Prostate gland (tissue), 2 donors: Measurements from ENCODE around the gene AGK. TPM values are rescaled to one million over a fixed set of nuclear protein-coding genes. Genes with fewer than 3 reads are reported as not detected.

Source experiments
- DNase-seq: peaks from one replicate; pipeline ENCODE4 v3.0.0-alpha.2; 2019; ENCODE audit warnings: low spot score
- H3K27ac ChIP-seq, 2 donors: fragments of 200-600 bp; sonication (generic); 2 replicates each; pipeline ENCODE4 v1.5.1; 2017 to 2019
- H3K27me3 ChIP-seq: fragments of 200-600 bp; sonication (generic); replicated peaks from 2 replicates; pipeline ENCODE4 v1.5.1; 2019; ENCODE audit not compliant: insufficient read depth
- H3K36me3 ChIP-seq, 2 donors: fragments of 200-600 bp; sonication (generic); 1 replicate in 1 of 2; 2 replicates in 1 of 2; pipeline versions ENCODE4 v1.5.1 to v1.8.1; 2017 to 2019
- H3K4me1 ChIP-seq: fragments of 200-600 bp; sonication (generic); replicated peaks from 2 replicates; pipeline ENCODE4 v1.5.1; 2019
- H3K4me3 ChIP-seq, 2 donors: fragments of 200-600 bp; sonication (generic); 2 replicates each; pipeline ENCODE4 v1.5.1; 2017 to 2019
- H3K9me3 ChIP-seq: fragments of 200-600 bp; sonication (generic); 2 replicates; pipeline ENCODE4 v1.5.1; 2017
- POLR2A ChIP-seq: fragments of 450-650 bp; IDR thresholded peaks from one replicate; pipeline ENCODE4 v1.6.1; 2016; ENCODE audit warnings: antibody characterized with exemption, mild to moderate bottlenecking
- POLR2AphosphoS5 ChIP-seq: sonication (generic); formaldehyde crosslinking; IDR thresholded peaks from one replicate; pipeline ENCODE4 v1.6.1; 2017; ENCODE audit warnings: antibody characterized with exemption
- WGBS: methylation state at CpG from one replicate; pipeline ENCODE4 v1.1.5; 2018; 5-methylcytosine and 5-hydroxymethylcytosine counted together
- intact Hi-C: fragments of 100-400 bp; cut with DNase I; formaldehyde crosslinking; loops from one replicate; pipeline ENCODE4 v1.14.2; 2022
- total RNA-seq, 2 donors: library from RNA; depleted of rRNA; stranded (reverse); fragments of >200 nt; gene quantifications; one replicate each; pipeline ENCODE4 v1.1.0, GENCODE V29; 2016
- TF ChIP-seq, protein P1 (sequence below), 4 experiments: fragments of 200-600 bp in 2 of 4; fragments of 450-650 bp in 2 of 4; sonication (generic) in 2 of 4; IDR thresholded peaks; 1 replicate in 3 of 4; 2 replicates in 1 of 4; pipeline ENCODE4 v1.5.1; 2016 to 2019; ENCODE audit warnings: antibody characterized with exemption in 4 of 4, mild to moderate bottlenecking in 2 of 4, moderate library complexity in 2 of 4

Gene AGK
- total RNA-seq, 2 donors from 2014 or later, result 19.4 to 26.7 TPM

- TF ChIP-seq, protein P1, sequence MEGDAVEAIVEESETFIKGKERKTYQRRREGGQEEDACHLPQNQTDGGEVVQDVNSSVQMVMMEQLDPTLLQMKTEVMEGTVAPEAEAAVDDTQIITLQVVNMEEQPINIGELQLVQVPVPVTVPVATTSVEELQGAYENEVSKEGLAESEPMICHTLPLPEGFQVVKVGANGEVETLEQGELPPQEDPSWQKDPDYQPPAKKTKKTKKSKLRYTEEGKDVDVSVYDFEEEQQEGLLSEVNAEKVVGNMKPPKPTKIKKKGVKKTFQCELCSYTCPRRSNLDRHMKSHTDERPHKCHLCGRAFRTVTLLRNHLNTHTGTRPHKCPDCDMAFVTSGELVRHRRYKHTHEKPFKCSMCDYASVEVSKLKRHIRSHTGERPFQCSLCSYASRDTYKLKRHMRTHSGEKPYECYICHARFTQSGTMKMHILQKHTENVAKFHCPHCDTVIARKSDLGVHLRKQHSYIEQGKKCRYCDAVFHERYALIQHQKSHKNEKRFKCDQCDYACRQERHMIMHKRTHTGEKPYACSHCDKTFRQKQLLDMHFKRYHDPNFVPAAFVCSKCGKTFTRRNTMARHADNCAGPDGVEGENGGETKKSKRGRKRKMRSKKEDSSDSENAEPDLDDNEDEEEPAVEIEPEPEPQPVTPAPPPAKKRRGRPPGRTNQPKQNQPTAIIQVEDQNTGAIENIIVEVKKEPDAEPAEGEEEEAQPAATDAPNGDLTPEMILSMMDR (IDR thresholded peaks at IDR 0.05), result no peak
- no peak for TF ChIP-seq POLR2AphosphoS5
- TF ChIP-seq POLR2A, result no peak
- WGBS, result 91% methylated on average over 4 of the region's 4 CpGs
- no peaks in the 10 kb centered on the region for H3K36me3 ChIP-seq
- intact Hi-C loops, result no loop called here
- no peak for DNase-seq
- no peaks in the 10 kb centered on the region for H3K9me3 ChIP-seq
- H3K4me3 ChIP-seq, result no peak overlapping the region
- H3K27ac ChIP-seq, result no peak overlapping the region
- H3K4me1 ChIP-seq, result no peaks in the 10 kb centered on the region
- no peaks in the 10 kb centered on the region for H3K27me3 ChIP-seq
Observed at GRCh38 chr7:141586878-141587277, 35.7 kb downstream of the AGK start.

- WGBS, result 93% methylated on average over 4 of the region's 4 CpGs
- H3K9me3 ChIP-seq, result no peaks in the 10 kb centered on the region
- H3K4me1 ChIP-seq, result no peaks in the 10 kb centered on the region
- no peak overlapping the region for H3K27ac ChIP-seq
- TF ChIP-seq POLR2AphosphoS5 (no peak), POLR2A (no peak)
- TF ChIP-seq, protein P1 (IDR thresholded peaks at IDR 0.05), result no peak
- H3K4me3 ChIP-seq, result no peak overlapping the region
- intact Hi-C loops, result no loop called here
- H3K27me3 ChIP-seq, result no peaks in the 10 kb centered on the region
- H3K36me3 ChIP-seq, result no peaks in the 10 kb centered on the region
- DNase-seq, result no peak
Observed at GRCh38 chr7:141587304-141587703, 36.1 kb downstream of the AGK start.

- no peak for DNase-seq
- intact Hi-C loops, result no loop called here
Observed at GRCh38 chr7:141588912-141589311, 37.7 kb downstream of the AGK start.

GRCh38 chr7:141590071-141590470 is 38.9 kb downstream of the AGK start:
- H3K27me3 ChIP-seq, result no peaks in the 10 kb centered on the region
- H3K27ac ChIP-seq, result no peak overlapping the region
- no peak for DNase-seq
- no peaks in the 10 kb centered on the region for H3K9me3 ChIP-seq
- intact Hi-C loops, result no loop called here
- H3K36me3 ChIP-seq, result no peaks in the 10 kb centered on the region
- H3K4me3 ChIP-seq, result no peak overlapping the region
- no peaks in the 10 kb centered on the region for H3K4me1 ChIP-seq
- TF ChIP-seq, protein P1 (IDR thresholded peaks at IDR 0.05), result no peak
- TF ChIP-seq POLR2A, result no peak
- no peak for TF ChIP-seq POLR2AphosphoS5
- WGBS, result 96% methylated on average over 3 of the region's 3 CpGs

More at GRCh38 chr7:141588912-141589311, 37.7 kb downstream of the AGK start:
- Histone ChIP-seq H3K4me1 (no peaks in the 10 kb centered on the region), H3K27ac (no peak overlapping the region), H3K27me3 (no peaks in the 10 kb centered on the region), H3K36me3 (no peaks in the 10 kb centered on the region), H3K4me3 (no peak overlapping the region), H3K9me3 (no peaks in the 10 kb centered on the region)
- no peak for TF ChIP-seq POLR2A
- TF ChIP-seq POLR2AphosphoS5, result no peak
- TF ChIP-seq, protein P1 (IDR thresholded peaks at IDR 0.05), result no peak
- WGBS, result 95% methylated on average over 4 of the region's 4 CpGs

DNA sequence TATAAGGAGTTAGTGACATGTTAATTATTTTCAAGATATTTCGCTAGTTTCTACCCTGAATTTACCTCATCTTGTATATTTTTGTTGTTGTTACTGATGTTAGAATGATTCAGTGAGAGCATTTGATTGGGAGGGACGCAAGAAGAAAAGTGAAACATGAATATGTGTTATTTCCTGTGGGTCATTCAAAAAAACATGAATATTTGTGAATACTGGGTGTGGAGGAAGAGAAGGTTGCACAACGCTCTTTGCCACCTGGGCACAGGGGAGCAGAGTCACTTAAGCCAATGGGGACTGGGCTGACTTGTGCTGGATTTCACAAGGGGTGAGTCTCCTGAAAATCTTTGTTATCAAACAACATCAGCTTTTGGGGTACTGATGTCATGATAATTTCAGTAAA is 39.5 kb downstream of the AGK start:
- H3K27me3 ChIP-seq, result no peaks in the 10 kb centered on the region
- no peaks in the 10 kb centered on the region for H3K4me1 ChIP-seq
- no peaks in the 10 kb centered on the region for H3K9me3 ChIP-seq
- intact Hi-C loops, result no loop called here
- H3K27ac ChIP-seq, result no peak overlapping the region
- TF ChIP-seq POLR2AphosphoS5 (no peak), POLR2A (no peak)
- TF ChIP-seq, protein P1 (IDR thresholded peaks at IDR 0.05), result no peak
- no peak for DNase-seq
- H3K36me3 ChIP-seq, result no peaks in the 10 kb centered on the region
- WGBS, result 95% methylated on average over 3 of the region's 3 CpGs
- no peak overlapping the region for H3K4me3 ChIP-seq
